GM12875 (cell line): ENCODE measurements around the gene UGT1A4.

Experiments
- H3K4me3 ChIP-seq: one replicate; pipeline ENCODE4 v1.5.1; 2011; ENCODE audit warnings: low read depth, low read length, control low read depth
- CTCF ChIP-seq: IDR thresholded peaks from 2 replicates; pipeline ENCODE4 v1.5.1; 2011; ENCODE audit warnings: low read depth, mild to moderate bottlenecking, control low read depth, inconsistent platforms, low read length, moderate library complexity, borderline replicate concordance; ENCODE audit not compliant: insufficient read depth

UGT1A4 gene

DNA sequence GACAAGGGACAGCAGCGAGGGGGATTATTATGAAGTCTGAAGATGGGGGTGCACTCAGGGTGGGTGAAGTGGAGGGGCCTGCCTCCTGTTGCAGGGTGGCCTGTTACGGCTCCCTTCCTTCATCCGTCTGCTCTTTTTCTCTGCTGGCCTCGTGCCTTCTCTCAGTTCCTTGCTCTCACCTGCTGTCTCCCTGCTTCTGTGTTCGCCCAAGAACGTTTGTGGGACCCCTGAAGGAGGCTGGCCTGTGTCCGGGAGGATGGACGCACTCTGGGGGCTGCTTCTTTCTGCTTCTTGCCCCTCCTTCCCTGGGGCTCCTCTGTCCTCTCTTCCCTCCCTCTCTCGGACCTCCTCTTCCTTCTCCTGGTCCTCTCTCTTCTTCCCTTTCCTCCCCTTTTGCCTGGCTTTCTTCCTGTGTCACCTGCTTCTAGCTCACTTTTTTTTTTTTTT, 73.4 kb downstream of the UGT1A4 start:
- no peak overlapping the region for H3K4me3 ChIP-seq
- no peak for TF ChIP-seq CTCF

DNA sequence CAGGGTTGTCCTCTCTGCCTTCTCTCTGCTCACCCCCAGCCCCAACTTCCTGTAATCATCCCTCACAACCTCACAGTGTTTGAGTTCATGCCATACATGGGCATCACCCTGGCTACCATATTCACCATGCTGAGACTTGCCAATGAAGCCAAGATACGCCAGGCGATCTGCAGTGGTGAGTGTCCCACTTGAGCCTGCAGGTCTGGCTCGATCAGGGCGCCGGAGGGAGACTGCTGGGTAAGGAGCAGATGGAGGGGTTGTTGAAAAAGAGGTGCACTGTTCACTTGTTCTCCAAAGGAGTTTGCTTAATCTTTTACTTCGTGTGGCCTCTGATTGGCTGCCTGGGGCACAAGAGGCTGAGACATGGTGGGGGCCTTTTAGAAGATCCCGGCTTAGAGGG, 74.2 kb downstream of the UGT1A4 start:
- H3K4me3 ChIP-seq: no peak overlapping the region
- no peak for TF ChIP-seq CTCF

DNA sequence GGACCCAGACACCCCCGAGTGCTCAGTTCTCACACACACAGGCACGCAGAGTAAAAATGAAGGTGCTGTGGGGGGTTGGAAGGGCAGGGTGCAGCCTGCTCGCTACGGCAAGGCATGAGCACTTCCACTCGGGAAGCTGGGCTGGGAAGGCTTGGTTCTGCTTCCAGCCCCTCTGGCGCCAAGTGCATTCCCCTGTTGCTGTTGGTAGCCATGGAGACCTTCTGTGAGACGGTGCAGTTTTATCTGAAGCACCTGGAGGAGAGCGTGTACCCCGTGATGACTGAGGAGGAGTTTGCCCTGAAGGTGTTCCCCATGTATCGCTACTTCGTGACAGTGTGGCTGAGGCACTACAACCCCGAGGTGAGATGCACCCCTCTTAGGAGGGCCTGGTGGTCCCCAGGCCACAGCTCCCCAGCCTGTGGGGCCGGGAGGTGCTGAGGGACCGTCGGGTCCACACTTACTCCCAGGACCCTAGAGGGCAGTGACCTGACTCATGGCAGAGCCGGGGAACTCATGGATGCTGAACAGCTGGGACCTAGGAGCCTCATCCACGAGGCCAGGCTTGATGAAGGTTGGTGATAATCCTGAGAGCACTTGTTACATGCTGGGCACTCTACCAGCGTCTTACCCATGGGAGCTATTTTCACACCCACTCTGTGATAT, 75.1 kb downstream of the UGT1A4 start:
- no peak for TF ChIP-seq CTCF

DNA sequence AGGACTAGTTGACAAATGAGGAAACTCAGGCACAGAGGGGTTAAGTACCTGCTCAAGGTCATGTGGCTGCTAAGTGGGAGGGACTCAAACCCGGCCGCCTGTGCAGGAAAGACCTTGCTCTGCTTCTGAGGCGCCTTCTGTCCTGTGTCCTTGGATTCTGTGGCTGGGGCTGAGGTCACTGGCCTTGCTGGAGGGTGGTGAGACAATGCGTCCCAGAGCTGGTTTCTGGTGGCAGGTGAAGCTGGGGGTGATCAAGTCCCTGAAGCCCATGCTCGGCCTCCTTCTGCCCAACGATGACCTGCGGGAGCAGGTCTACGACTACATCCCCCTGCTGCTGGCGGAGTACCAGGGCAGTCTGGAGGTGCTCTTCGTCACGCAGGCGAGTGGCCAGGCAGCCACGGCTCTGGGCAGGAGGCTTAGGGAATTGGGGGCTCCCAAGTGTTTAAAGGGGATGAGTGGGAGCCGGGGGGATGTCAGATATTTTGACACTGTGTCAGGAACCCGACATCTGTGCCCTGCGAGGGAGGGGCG, 75.7 kb downstream of the UGT1A4 start:
- no peak for TF ChIP-seq CTCF

More for the DNA sequence above, 75.1 kb downstream of the UGT1A4 start:
- H3K4me3 ChIP-seq: no peak overlapping the region

GRCh38 chr2:233795735-233796171, 77.2 kb downstream of the UGT1A4 start:
- no peak overlapping the region for H3K4me3 ChIP-seq
- TF ChIP-seq CTCF: no peak

More for the DNA sequence above, 75.7 kb downstream of the UGT1A4 start:
- H3K4me3 ChIP-seq: no peak overlapping the region

DNA sequence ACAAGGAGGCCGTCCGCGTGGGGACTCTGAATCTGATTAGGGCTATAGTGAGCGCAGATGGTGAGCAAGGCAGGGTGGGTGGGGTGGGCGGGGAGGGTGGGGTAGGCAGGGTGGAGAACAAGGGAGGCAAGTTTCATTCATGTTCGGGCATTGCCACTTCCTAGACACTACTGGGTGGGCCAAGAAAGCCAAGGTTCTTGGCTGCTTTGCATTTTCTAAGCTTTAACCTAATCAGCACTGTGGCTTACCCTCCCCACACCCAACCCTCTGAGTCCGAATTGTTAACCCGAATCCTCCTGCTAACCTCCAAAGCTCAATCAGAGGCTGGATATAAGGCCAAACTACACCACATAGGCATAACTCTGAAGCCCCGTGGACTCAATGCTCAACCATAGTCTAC, 77.7 kb downstream of the UGT1A4 start:
- no peak for TF ChIP-seq CTCF
- H3K4me3 ChIP-seq: no peak overlapping the region
